DND-41 (cell line): ENCODE measurements around the gene KCMF1.

Source experiments
- EZH2 ChIP-seq: IDR thresholded peaks from 3 replicates; pipeline ENCODE4 v1.6.1; 2012; ENCODE audit warnings: borderline replicate concordance, low read depth, mild to moderate bottlenecking, moderate library complexity, low read length, inconsistent platforms; ENCODE audit not compliant: severe bottlenecking
- TF ChIP-seq, protein P1 (sequence below): IDR thresholded peaks from 2 replicates; pipeline ENCODE4 v1.5.1; 2012; ENCODE audit warnings: borderline replicate concordance, low read length, moderate library complexity, mild to moderate bottlenecking; ENCODE audit not compliant: poor library complexity, severe bottlenecking; ENCODE audit errors: extremely low read depth

DNA sequence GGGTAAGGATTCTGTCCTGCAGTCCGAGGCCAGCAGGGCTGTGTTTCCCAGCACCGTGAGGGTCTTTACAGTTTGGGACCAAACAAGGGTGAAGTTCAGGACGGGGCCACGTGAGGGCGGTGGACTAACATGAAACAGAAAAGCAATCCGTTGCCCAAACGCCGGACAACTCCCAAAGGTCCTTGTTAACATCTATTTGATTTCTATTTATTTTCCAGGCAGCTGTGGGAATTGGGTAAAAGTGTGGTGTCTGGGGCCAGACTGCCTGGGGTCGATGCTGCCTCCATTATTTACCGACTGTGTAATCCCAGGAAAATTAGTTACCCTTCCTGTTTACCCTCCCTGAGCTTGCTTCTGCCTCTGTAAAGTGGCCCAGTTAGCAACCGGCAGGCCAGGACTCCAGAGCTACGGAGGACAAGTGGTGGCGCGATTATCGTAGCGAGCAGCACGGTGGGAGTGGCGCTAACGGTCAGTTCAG lies 96.0 kb downstream of the KCMF1 start:
- TF ChIP-seq, protein P1, sequence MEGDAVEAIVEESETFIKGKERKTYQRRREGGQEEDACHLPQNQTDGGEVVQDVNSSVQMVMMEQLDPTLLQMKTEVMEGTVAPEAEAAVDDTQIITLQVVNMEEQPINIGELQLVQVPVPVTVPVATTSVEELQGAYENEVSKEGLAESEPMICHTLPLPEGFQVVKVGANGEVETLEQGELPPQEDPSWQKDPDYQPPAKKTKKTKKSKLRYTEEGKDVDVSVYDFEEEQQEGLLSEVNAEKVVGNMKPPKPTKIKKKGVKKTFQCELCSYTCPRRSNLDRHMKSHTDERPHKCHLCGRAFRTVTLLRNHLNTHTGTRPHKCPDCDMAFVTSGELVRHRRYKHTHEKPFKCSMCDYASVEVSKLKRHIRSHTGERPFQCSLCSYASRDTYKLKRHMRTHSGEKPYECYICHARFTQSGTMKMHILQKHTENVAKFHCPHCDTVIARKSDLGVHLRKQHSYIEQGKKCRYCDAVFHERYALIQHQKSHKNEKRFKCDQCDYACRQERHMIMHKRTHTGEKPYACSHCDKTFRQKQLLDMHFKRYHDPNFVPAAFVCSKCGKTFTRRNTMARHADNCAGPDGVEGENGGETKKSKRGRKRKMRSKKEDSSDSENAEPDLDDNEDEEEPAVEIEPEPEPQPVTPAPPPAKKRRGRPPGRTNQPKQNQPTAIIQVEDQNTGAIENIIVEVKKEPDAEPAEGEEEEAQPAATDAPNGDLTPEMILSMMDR: peak; percentile 48
- TF ChIP-seq EZH2: no peak
